DOHH2 (cell line): ENCODE measurements around the gene RNU7-1.

Source experiments
- H3F3A ChIP-seq: fragments of 200-600 bp; sonication (generic), shearing (Covaris generic); 2 replicates; pipeline ENCODE4 v1.6.0; 2016; ENCODE audit warnings: antibody characterized with exemption, mild to moderate bottlenecking; ENCODE audit not compliant: control insufficient read depth, insufficient read depth
- H3K27ac ChIP-seq: fragments of 200-600 bp; sonication (generic); 2 replicates; pipeline ENCODE4 v1.5.1; 2014; ENCODE audit warnings: low read depth, mild to moderate bottlenecking, low read length, moderate library complexity
- H3K27me3 ChIP-seq: fragments of 200-600 bp; sonication (generic); 2 replicates; pipeline ENCODE4 v1.6.1; 2014; ENCODE audit warnings: mild to moderate bottlenecking, low read length, mixed read lengths; ENCODE audit not compliant: control insufficient read depth
- H3K36me3 ChIP-seq: fragments of 200-600 bp; sonication (generic); 2 replicates; pipeline ENCODE4 v1.6.1; 2014; ENCODE audit warnings: mild to moderate bottlenecking, low read length, moderate library complexity, mixed read lengths; ENCODE audit not compliant: control insufficient read depth
- H3K4me1 ChIP-seq: fragments of 200-600 bp; sonication (generic); 2 replicates; pipeline ENCODE4 v1.6.1; 2014; ENCODE audit warnings: mild to moderate bottlenecking, low read length, mixed read lengths; ENCODE audit not compliant: control insufficient read depth
- H3K4me2 ChIP-seq: fragments of 200-600 bp; sonication (generic); 2 replicates; pipeline ENCODE4 v1.6.0; 2014; ENCODE audit warnings: mild to moderate bottlenecking, low read length, moderate library complexity
- H3K4me3 ChIP-seq: fragments of 200-600 bp; sonication (generic); 2 replicates; pipeline ENCODE4 v1.5.1; 2014; ENCODE audit warnings: mild to moderate bottlenecking, low read length, mixed read lengths
- H3K79me2 ChIP-seq: fragments of 200-600 bp; sonication (generic); 2 replicates; pipeline ENCODE4 v1.6.1; 2014; ENCODE audit warnings: mild to moderate bottlenecking, low read length, mixed read lengths; ENCODE audit not compliant: control insufficient read depth
- H3K9me2 ChIP-seq: fragments of 200-600 bp; sonication (generic); replicated peaks from 2 replicates; pipeline ENCODE4 v1.6.1; 2014; ENCODE audit warnings: mild to moderate bottlenecking, low read length, mixed read lengths; ENCODE audit not compliant: control insufficient read depth
- H3K9me3 ChIP-seq: fragments of 200-600 bp; sonication (generic); 2 replicates; pipeline ENCODE4 v1.6.1; 2014; ENCODE audit warnings: antibody characterized with exemption, low read length, mixed read lengths; ENCODE audit not compliant: control insufficient read depth, insufficient read depth
- H4K20me1 ChIP-seq: fragments of 200-600 bp; sonication (generic); 2 replicates; pipeline ENCODE4 v1.6.0; 2014; ENCODE audit warnings: low read depth, mild to moderate bottlenecking, antibody characterized with exemption, low read length, moderate library complexity; ENCODE audit not compliant: control insufficient read depth, insufficient read depth
- CTCF ChIP-seq: fragments of 200-600 bp; sonication (generic); IDR thresholded peaks from one replicate; pipeline ENCODE4 v1.5.1; 2014; ENCODE audit warnings: antibody characterized with exemption, mild to moderate bottlenecking, low read depth, low read length; ENCODE audit not compliant: poor library complexity, severe bottlenecking
- EZH2phosphoT487 ChIP-seq: fragments of 200-600 bp; sonication (generic); IDR thresholded peaks from 2 replicates; pipeline ENCODE4 v1.6.1; 2017; ENCODE audit warnings: borderline replicate concordance, mild to moderate bottlenecking, antibody characterized with exemption, low read length, moderate library complexity, mixed read lengths

The RNU7-1 gene

GRCh38 chr12:6968426-6968825 is 24.8 kb downstream of the RNU7-1 start:
- peak overlapping the region; percentile 95 for H3K4me2 ChIP-seq
- peaks cover 16% of the 10 kb centered on the region; the same call in 1 of the 2 replicates for H4K20me1 ChIP-seq
- no peaks in the 10 kb centered on the region for H3K9me2 ChIP-seq
- no peaks in the 10 kb centered on the region for H3K27me3 ChIP-seq
- H3K9me3 ChIP-seq: no peaks in the 10 kb centered on the region
- peaks cover 41% of the 10 kb centered on the region for H3F3A ChIP-seq
- H3K79me2 ChIP-seq: peaks cover 56% of the 10 kb centered on the region
- H3K4me1 ChIP-seq: peaks cover 44% of the 10 kb centered on the region
- TF ChIP-seq EZH2phosphoT487 (no peak), CTCF (no peak)
- no peak overlapping the region for H3K27ac ChIP-seq
- H3K36me3 ChIP-seq: peaks cover 87% of the 10 kb centered on the region
- peak overlapping the region; percentile 99; the same call in 1 of the 2 replicates for H3K4me3 ChIP-seq

- peaks cover 16% of the 10 kb centered on the region; the same call in 1 of the 2 replicates for H4K20me1 ChIP-seq
- peaks cover 33% of the 10 kb centered on the region for H3F3A ChIP-seq
- peak overlapping the region; percentile 50 for H3K27ac ChIP-seq
Observed at GRCh38 chr12:6970096-6970527, 26.5 kb downstream of the RNU7-1 start.

GRCh38 chr12:6974180-6974579 is 30.6 kb downstream of the RNU7-1 start:
- Histone ChIP-seq H3K4me2 (no peak overlapping the region), H3K9me2 (no peaks in the 10 kb centered on the region), H3K4me3 (no peak overlapping the region), H3K27ac (no peak overlapping the region), H3K4me1 (peaks cover 19% of the 10 kb centered on the region), H3F3A (peaks cover 6% of the 10 kb centered on the region; the same call in 1 of the 2 replicates), H3K36me3 (peaks cover 91% of the 10 kb centered on the region), H3K27me3 (no peaks in the 10 kb centered on the region), H3K9me3 (no peaks in the 10 kb centered on the region), H3K79me2 (peaks cover 53% of the 10 kb centered on the region), H4K20me1 (peaks cover 2% of the 10 kb centered on the region; the same call in 1 of the 2 replicates)
- TF ChIP-seq EZH2phosphoT487 (no peak), CTCF (no peak)

More at GRCh38 chr12:6970096-6970527, 26.5 kb downstream of the RNU7-1 start:
- H3K36me3 ChIP-seq: peaks cover 90% of the 10 kb centered on the region
- peaks cover 68% of the 10 kb centered on the region for H3K79me2 ChIP-seq
- no peaks in the 10 kb centered on the region for H3K27me3 ChIP-seq
- H3K4me3 ChIP-seq: peak overlapping the region; percentile 99
- H3K4me1 ChIP-seq: peaks cover 38% of the 10 kb centered on the region
- no peak for TF ChIP-seq CTCF
- no peaks in the 10 kb centered on the region for H3K9me2 ChIP-seq
- no peaks in the 10 kb centered on the region for H3K9me3 ChIP-seq
- H3K4me2 ChIP-seq: peak overlapping the region; percentile 95
